Camera-type eye (tissue), 1 donor: ENCODE data around the gene STK35. TPM values are rescaled to one million over a fixed set of nuclear protein-coding genes. Genes with fewer than 3 reads are reported as not detected.

Source experiments
- total RNA-seq: library from RNA; depleted of rRNA; stranded (reverse); fragments of >200 nt; gene quantifications from one replicate; pipeline ENCODE4 v1.2.3, GENCODE V29; 2014

Gene STK35
- total RNA-seq: 41.6 TPM

DNA sequence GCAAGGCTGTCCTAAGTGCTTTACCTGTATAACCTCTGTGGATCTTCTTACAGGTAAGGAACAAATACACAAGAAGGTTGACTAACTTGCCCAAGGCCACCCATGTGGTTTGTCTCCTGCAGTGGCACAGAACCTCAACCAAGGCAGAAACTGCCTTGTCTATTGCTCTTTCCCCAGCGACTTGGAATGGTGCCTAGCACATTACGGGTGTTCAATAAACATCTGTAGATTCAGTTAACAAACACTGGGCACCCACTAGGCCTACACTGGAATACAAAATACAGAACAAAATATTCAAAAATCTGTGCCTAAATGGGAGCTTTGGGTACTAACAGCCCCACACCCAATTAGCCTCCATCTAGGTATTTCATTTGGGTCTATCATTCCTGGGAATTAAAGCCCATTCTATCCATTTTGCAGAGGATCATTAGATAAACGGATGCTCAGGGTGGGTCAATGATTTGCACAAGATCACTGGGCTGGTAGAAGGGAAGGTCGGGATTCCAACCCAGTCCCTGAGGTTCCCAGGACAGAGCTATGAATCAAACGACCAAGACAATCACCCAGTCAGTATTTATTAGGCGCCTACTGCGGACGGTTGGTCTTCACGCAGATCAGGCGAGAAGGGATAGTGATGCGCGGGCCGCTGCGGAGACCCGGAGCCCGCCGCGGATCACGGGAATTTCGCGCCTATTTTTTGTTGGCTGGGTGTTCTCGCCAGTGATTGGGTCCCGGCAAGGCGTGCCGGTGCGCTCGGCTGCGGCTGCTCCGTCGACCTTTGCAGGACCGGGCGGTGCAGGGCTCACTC lies at the start of gene STK35:
Gene STK35 (plus strand): TSS at position 771 of the 808 bp plus-strand sequence. CDS start 55 bp downstream, outside the sequence.

Other genes starting within 250 kb of the STK35 start
- 22.3 TPM for gene SIRPA, start 206.4 kb upstream of the STK35 start, total RNA-seq
- not detected for gene PDYN, start 107.8 kb upstream of the STK35 start, total RNA-seq
- 0.66 TPM for gene TGM3, start 194.2 kb downstream of the STK35 start, total RNA-seq